Stomach (tissue), 4 donors: ENCODE results near the gene ATOH8.

ENCODE experiments used
- CTCF ChIP-seq, 7 experiments: fragments of 450-650 bp in 4 of 7; fragments of 200-600 bp in 3 of 7; sonication (generic) in 3 of 7; IDR thresholded peaks; one replicate each; pipeline ENCODE4 v1.5.1; 2016 to 2019; ENCODE audit warnings: antibody characterized with exemption in 7 of 7, control low read depth in 2 of 7, mild to moderate bottlenecking in 1 of 7
- POLR2A ChIP-seq, 4 donors: fragments of 450-650 bp; IDR thresholded peaks; one replicate each; pipeline ENCODE4 v1.6.1; 2016; ENCODE audit warnings: antibody characterized with exemption in 4 of 4, control low read depth in 2 of 4, mild to moderate bottlenecking in 1 of 4, moderate library complexity in 1 of 4
- POLR2AphosphoS5 ChIP-seq, 3 donors: sonication (generic); formaldehyde crosslinking; IDR thresholded peaks; one replicate each; pipeline ENCODE4 v1.6.1; 2016; ENCODE audit warnings: antibody characterized with exemption in 3 of 3

- TF ChIP-seq CTCF (IDR thresholded peaks at IDR 0.05), result no peak
- no peak for TF ChIP-seq POLR2AphosphoS5 (IDR thresholded peaks at IDR 0.05)
- TF ChIP-seq POLR2A (IDR thresholded peaks at IDR 0.05), result no peak
Measured at GRCh38 chr2:85740193-85740592, 13.6 kb upstream of the ATOH8 start.
